Choroid plexus epithelial cell (primary cell): ENCODE data around the gene IL36A.

Experiments used
- DNase-seq: peaks from one replicate; pipeline ENCODE4 v3.0.0-alpha.2; 2010; ENCODE audit warnings: low read depth
- H3K4me3 ChIP-seq: 2 replicates; pipeline ENCODE4 v1.5.1; 2011; ENCODE audit warnings: low read depth, mild to moderate bottlenecking, control low read depth, low read length, moderate library complexity
- TF ChIP-seq, protein P1 (sequence below): conservative IDR thresholded peaks from 2 replicates; pipeline ENCODE4 v1.5.1; 2011; ENCODE audit warnings: low read depth, mild to moderate bottlenecking, control low read depth, inconsistent platforms, low read length, moderate library complexity

Gene IL36A

DNA sequence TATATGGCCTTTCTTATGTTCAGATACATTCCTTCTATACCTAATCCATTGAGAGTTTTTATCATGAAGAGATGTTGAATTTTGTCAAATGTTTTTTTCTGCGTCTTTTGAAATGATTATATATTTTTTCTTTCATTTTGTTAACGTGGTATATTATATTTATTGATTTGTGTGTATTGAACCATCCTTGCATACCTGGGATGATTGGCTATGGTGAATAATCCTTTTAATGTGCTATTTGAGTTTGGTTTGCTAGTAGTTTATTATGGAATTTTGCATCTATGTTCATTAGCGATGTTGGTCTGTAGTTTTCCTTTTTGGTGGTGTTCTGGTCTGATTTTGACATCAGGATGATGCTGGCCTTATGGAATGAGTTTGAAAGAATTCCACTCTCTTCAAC is 15.6 kb upstream of the IL36A start:
- TF ChIP-seq, protein P1, sequence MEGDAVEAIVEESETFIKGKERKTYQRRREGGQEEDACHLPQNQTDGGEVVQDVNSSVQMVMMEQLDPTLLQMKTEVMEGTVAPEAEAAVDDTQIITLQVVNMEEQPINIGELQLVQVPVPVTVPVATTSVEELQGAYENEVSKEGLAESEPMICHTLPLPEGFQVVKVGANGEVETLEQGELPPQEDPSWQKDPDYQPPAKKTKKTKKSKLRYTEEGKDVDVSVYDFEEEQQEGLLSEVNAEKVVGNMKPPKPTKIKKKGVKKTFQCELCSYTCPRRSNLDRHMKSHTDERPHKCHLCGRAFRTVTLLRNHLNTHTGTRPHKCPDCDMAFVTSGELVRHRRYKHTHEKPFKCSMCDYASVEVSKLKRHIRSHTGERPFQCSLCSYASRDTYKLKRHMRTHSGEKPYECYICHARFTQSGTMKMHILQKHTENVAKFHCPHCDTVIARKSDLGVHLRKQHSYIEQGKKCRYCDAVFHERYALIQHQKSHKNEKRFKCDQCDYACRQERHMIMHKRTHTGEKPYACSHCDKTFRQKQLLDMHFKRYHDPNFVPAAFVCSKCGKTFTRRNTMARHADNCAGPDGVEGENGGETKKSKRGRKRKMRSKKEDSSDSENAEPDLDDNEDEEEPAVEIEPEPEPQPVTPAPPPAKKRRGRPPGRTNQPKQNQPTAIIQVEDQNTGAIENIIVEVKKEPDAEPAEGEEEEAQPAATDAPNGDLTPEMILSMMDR, result no peak
- no peak overlapping the region for H3K4me3 ChIP-seq
- DNase-seq, result no peak

DNA sequence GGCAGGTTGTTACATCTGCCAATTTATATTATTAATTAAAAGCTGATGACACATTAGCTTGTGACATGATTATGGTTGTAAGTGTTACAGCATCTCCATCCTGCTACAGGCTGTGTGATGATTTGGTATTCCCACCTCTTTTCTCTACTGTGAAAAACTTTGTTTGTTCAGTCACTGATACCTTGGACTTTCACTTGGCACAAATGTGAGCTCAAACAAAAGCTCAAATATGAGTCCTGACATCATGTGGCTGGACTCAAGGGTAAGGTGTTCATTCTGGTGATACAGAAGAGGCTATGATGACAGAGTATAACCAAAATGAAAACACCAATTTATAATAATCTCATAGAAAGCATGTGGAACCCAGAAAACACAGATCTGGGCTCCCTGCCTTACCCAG is 11.4 kb upstream of the IL36A start:
- TF ChIP-seq, protein P1, result no peak
- no peak overlapping the region for H3K4me3 ChIP-seq
- no peak for DNase-seq

DNA sequence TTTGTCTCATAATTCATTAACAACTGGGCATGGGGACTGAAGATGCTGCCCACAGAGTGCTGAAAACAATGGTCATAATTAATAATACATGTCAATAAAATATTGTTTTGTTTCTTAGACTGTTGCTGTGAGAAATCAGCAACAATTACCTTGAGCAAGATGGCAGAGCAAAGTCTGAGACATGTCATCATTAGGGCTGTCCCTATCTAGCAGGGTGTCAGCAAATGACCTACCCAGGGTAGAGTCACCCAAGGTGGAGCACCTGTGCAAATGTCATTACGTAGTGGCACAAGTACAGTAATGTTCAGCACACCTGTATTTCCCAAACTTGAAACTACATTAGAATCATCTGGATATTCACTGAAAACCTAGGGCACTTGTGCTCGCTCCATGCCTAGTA is 10.6 kb upstream of the IL36A start:
- DNase-seq, result no peak
- H3K4me3 ChIP-seq, result no peak overlapping the region
- TF ChIP-seq, protein P1, result no peak

DNA sequence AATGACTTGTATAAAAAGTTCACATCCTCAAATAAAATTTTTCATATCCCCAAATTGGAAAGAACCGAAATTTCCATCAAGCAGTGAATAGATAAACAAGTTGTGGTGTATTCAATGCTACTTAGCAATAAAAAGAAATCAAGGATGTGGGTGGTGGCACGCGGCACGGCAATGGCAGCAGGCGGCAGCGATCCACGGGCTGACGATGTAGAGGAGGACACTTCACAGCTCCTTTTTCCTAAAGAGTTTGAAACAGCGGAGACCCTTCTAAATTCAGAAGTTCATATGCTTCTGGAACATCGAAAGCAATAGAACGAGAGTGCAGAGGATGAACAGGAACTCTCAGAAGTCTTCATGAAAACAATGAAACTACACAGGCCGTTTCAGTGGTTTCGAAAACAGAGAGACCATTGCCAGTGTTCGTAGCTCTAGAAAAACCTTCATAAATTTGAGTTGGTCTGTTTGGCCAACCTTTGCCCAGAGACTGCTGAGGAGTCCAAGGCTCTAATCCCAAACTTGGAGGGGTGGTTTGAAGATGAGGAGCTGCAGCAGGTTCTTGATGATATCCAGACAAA is 9.8 kb upstream of the IL36A start:
- no peak for DNase-seq
- TF ChIP-seq, protein P1, result no peak
- no peak overlapping the region for H3K4me3 ChIP-seq

DNA sequence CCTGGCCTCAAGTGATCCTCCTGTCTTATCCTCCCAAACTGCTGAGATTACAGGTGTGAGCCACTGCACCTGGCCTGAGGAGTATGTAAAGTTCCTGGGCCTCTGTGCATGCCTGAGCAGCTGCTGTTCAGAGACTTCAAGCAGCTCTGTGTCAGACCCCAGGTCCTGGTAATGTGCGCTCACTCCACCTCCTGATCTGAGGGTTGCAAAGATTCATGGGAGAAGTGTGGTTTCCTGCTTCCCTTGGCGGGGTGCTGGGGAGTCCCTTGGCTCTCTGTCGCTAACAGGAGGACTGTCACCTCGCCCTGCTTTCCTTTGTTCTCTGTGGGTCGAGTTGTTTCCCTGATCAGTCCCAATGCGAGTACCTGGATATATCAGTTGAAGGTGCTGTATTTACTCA is 8.6 kb upstream of the IL36A start:
- H3K4me3 ChIP-seq, result no peak overlapping the region
- TF ChIP-seq, protein P1, result no peak
- no peak for DNase-seq

DNA sequence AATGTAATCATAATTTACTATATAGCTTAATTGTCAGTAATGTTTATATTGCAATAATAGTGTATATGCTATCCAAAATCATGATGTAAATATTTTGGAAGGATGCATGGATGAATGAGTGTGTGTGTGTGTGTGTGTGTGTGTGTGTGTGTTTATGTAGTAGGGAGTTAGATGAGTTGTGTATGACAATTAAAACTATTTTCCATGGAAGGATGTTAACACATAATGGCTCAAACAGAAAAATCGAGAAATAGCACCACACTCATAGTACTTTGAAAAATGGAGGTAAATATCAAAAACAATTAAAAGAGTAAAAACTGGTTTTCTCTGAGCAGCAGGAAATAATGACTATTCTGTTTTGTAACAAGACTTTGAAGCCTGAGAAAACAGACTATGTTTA is 8.1 kb upstream of the IL36A start:
- DNase-seq, result no peak
- no peak overlapping the region for H3K4me3 ChIP-seq
- TF ChIP-seq, protein P1, result no peak

DNA sequence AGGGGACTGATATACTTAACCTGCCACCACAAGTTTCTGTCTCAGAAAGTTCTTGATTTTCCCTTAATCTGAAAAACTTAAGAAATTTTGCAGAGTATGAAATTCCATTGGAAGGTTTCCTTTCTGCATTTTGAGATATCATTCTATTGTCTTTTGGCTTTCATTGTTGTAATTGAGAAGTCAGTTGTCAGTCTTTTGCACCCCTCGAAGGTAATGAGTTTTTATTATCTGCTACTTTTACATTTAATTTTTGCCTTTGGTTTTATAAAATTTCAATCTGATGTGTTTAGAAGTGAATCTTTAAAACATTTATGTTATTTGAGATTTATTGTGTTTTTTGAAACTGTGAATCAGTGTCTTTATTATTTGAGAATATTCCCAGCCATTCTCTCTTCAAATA is 4.8 kb upstream of the IL36A start:
- H3K4me3 ChIP-seq, result no peak overlapping the region
- TF ChIP-seq, protein P1, result no peak
- DNase-seq, result no peak
